ENCODE results near the gene EXOC7. TPM values are rescaled to one million over a fixed set of nuclear protein-coding genes. Genes with fewer than 3 reads are reported as not detected.

The EXOC7 gene
- total and polyA plus RNA-seq, 2 of the 4 experiments (the other 2 are of a cell fraction): 85.9 to 118 TPM

- 83% methylated on average over 1 of the region's 4 CpGs; no CpG with 5 or more reads in 1 of the 2 experiments for WGBS, 2 experiments (ENCODE audit: extremely low coverage in 2 of 2, insufficient read length in 1 of 2)
- Histone ChIP-seq H3K56ac (ENCODE audit: extremely low read depth, insufficient read depth, low read length) (no peak overlapping the region), H3K18ac (ENCODE audit: low read depth, low read length) (no peak overlapping the region), H3K79me1 (ENCODE audit: low read depth in 1 of 2, low read length in 2 of 2) (peaks cover 14 to 30% of the 10 kb centered on the region in 2 experiments), H4K8ac (ENCODE audit: low read depth in 2 of 2, low read length in 2 of 2) (no peak overlapping the region), H3K4ac (ENCODE audit: low read depth, low read length) (no peak overlapping the region), H2AK9ac (replicated peaks; ENCODE audit: low read depth, low read length, poor library complexity) (no peak overlapping the region), H3K14ac (replicated peaks; ENCODE audit: low read depth, low read length) (no peak overlapping the region), H2BK15ac (ENCODE audit: low read depth, low read length) (no peak overlapping the region), H4K20me1 (ENCODE audit: insufficient read depth, low read length) (peaks cover 8% of the 10 kb centered on the region; the same call in 1 of the 2 replicates), H3K9me1 (ENCODE audit: insufficient read depth, low read length) (0 out of 2 replicates have a peak, but pooled peaks cover 2% of the 10 kb centered on the region), H2AK5ac (ENCODE audit: low read depth, low read length) (no peak overlapping the region), H3K9me3 (ENCODE audit: control insufficient read depth, insufficient read depth, low read length) (no peaks in the 10 kb centered on the region), H4K91ac (ENCODE audit: insufficient read depth, low read depth, low read length) (no peak overlapping the region), H3K36me3 (ENCODE audit: control insufficient read depth, insufficient read depth, low read length) (peaks cover 55% of the 10 kb centered on the region), H3K4me2 (ENCODE audit: low read depth, low read length) (no peak overlapping the region), H3K4me3 (ENCODE audit: insufficient read depth, low read depth, low read length) (no peak overlapping the region), H2BK20ac (ENCODE audit: low read depth, low read length) (no peak overlapping the region), H3K27ac (ENCODE audit: insufficient read depth, low read length) (no peak overlapping the region), H2BK5ac (ENCODE audit: low read depth, low read length, poor library complexity, severe bottlenecking) (no peak overlapping the region), H3K4me1 (ENCODE audit: control insufficient read depth, insufficient read depth, low read length) (no peaks in the 10 kb centered on the region), H2BK120ac (ENCODE audit: low read depth, low read length) (no peak overlapping the region), H2AFZ (replicated peaks; ENCODE audit: low read length, poor library complexity) (no peak overlapping the region), H3K27me3 (ENCODE audit: control insufficient read depth, insufficient read depth, low read length) (no peaks in the 10 kb centered on the region), H3K23ac (ENCODE audit: low read depth, low read length) (no peak overlapping the region), H4K5ac (ENCODE audit: low read depth, low read length) (no peak overlapping the region), H3K9ac (ENCODE audit: low read depth, low read length) (no peak overlapping the region)
- POLR2A ChIA-PET (ENCODE audit: unreplicated experiment): interaction anchor here (0.7 kb wide), 1 partner anchor 19 kb away, joined by 23 read pairs; no protein-coding TSS in a partner anchor
- no peak for TF ChIP-seq CHD1 (IDR thresholded peaks at IDR 0.05; ENCODE audit: low read depth, low read length)
- no peak for TF ChIP-seq MXI1 (IDR thresholded peaks at IDR 0.05; ENCODE audit: borderline replicate concordance, low read depth, low read length)
- no peak for TF ChIP-seq RAD21 (IDR thresholded peaks at IDR 0.05; ENCODE audit: low read length)
- no peak for TF ChIP-seq RCOR1 (IDR thresholded peaks at IDR 0.05; ENCODE audit: insufficient replicate concordance, low read length)
- no peak for TF ChIP-seq FOS (IDR thresholded peaks at IDR 0.05; ENCODE audit: low read depth, low read length)
- TF ChIP-seq BHLHE40 (IDR thresholded peaks at IDR 0.05; ENCODE audit: low read depth, low read length): no peak
- TF ChIP-seq MAZ (IDR thresholded peaks at IDR 0.05; ENCODE audit: borderline replicate concordance, low read depth, low read length): no peak
- no peak for TF ChIP-seq MAFK (IDR thresholded peaks at IDR 0.05; ENCODE audit: low read depth, low read length)
- no peak for TF ChIP-seq POLR2A (IDR thresholded peaks at IDR 0.05; ENCODE audit: low read depth, low read length)
- no peak for TF ChIP-seq RFX5 (IDR thresholded peaks at IDR 0.05; ENCODE audit: low read depth, low read length)
- TF ChIP-seq ELK1 (IDR thresholded peaks at IDR 0.05; ENCODE audit: borderline replicate concordance, low read depth, low read length): no peak
- TF ChIP-seq SMC3 (IDR thresholded peaks at IDR 0.05; ENCODE audit: low read depth, low read length): no peak
- TF ChIP-seq CTCF (conservative IDR thresholded peaks at IDR 0.05; ENCODE audit: low read depth, low read length): no peak
- no peak for TF ChIP-seq CEBPB (IDR thresholded peaks at IDR 0.05; ENCODE audit: low read depth, low read length)
- TF ChIP-seq USF2 (IDR thresholded peaks at IDR 0.05; ENCODE audit: low read depth, low read length): no peak
- no TSS peak for BruUV-seq (replicated peaks)
- in situ Hi-C loops (cut with MboI; ENCODE audit: low sequenced_read_pairs): no loop called here
- ATAC-seq (ENCODE audit: low read depth) (no peak), DNase-seq (no peak)
- CTCF ChIA-PET: interaction anchor here (0.8 kb wide), 1 partner anchor 12 kb away, joined by 3 read pairs; no protein-coding TSS in a partner anchor
- dilution Hi-C loops (cut with HindIII; ENCODE audit: low sequenced_read_pairs, unreplicated experiment): no loop called here
- intact Hi-C loops (cut with micrococcal nuclease): no loop called here
These were observed 37.8 kb downstream of the EXOC7 start for GRCh38 chr17:76065775-76066174.

Data from IMR-90 (cell line).